HCT116 (cell line): ENCODE measurements around the gene GIN1. TPM values are rescaled to one million over a fixed set of nuclear protein-coding genes. Genes with fewer than 3 reads are reported as not detected.

Source experiments
- ATAC-seq: fragments of 200-7000 bp; cut with Tn5 transposase; 2 replicates; pipeline ENCODE4 v1.9.1; 2020; ENCODE audit warnings: mild to moderate bottlenecking, moderate library complexity
- BruUV-seq: library from RNA; stranded (reverse); fragments of 400-500 nt; replicated peaks from 2 replicates; lab custom pipeline; 2021; lab: Mats Ljungman, UMichigan
- CTCF ChIA-PET: fragments of 300-600 bp; sonication (Branson Sonifier 250); formaldehyde crosslinking; loops from one replicate; lab custom pipeline; 2021; ENCODE audit warnings: antibody characterized with exemption; lab: Charles Lee
- POLR2A ChIA-PET: fragments of 300-600, 350-600 bp; sonication (Branson Sonifier 250); formaldehyde crosslinking; loops from one replicate; lab custom pipeline; 2021; ENCODE audit warnings: antibody characterized with exemption; lab: Charles Lee
- RAD21 ChIA-PET, 2 experiments: fragments of 300-600 bp; sonication (Branson Sonifier 250); formaldehyde crosslinking; loops; one replicate each; lab custom pipeline; 2023; ENCODE audit warnings: low total read pairs in 2 of 2; ENCODE audit not compliant: uncharacterized antibody in 2 of 2, unreplicated experiment in 2 of 2, low non-redundant PET in 1 of 2; lab: Charles Lee
- DNase-seq: peaks from one replicate; pipeline ENCODE4 v3.0.0-alpha.2; 2010; ENCODE audit warnings: low read depth, low spot score
- H2AFZ ChIP-seq: fragments of 200-600 bp; shearing (Covaris generic), sonication (generic); 2 replicates; pipeline ENCODE4 v1.6.1; 2017; ENCODE audit warnings: low read depth, mixed run types, mixed read lengths, antibody characterized with exemption, low read length; ENCODE audit not compliant: poor library complexity, severe bottlenecking
- H3K27ac ChIP-seq: 2 replicates; pipeline ENCODE4 v1.5.1; 2012; ENCODE audit warnings: low read depth, low read length
- H3K27me3 ChIP-seq: fragments of 200-600 bp; sonication (generic); 2 replicates; pipeline ENCODE4 v1.6.1; 2016; ENCODE audit warnings: mixed run types, low read length, mixed read lengths; ENCODE audit not compliant: insufficient read depth
- H3K36me3 ChIP-seq, 2 experiments: fragments of 200-500 bp in 1 of 2; fragments of 200-600 bp in 1 of 2; sonication (Bioruptor generic) in 1 of 2; sonication (generic) in 1 of 2; 2 replicates each; pipeline versions ENCODE4 v1.5.1 to v1.6.1; 2014 to 2016; ENCODE audit warnings: low read length in 2 of 2, inconsistent platforms in 1 of 2, mixed read lengths in 1 of 2, mixed run types in 1 of 2; ENCODE audit not compliant: insufficient read depth in 2 of 2, control insufficient read depth in 1 of 2
- H3K4me1 ChIP-seq, 2 experiments: fragments of 200-600 bp in 1 of 2; sonication (generic) in 1 of 2; 2 replicates each; pipeline versions ENCODE4 v1.5.1 to v1.6.1; 2012 to 2017; ENCODE audit warnings: low read length in 2 of 2, inconsistent platforms in 1 of 2, mild to moderate bottlenecking in 1 of 2, mixed read lengths in 1 of 2, mixed run types in 1 of 2, moderate library complexity in 1 of 2; ENCODE audit not compliant: insufficient read depth in 2 of 2, control insufficient read depth in 1 of 2
- H3K4me2 ChIP-seq: fragments of 200-600 bp; sonication (generic); 2 replicates; pipeline ENCODE4 v1.6.1; 2017; ENCODE audit warnings: mixed run types, low read length, mixed read lengths
- H3K4me3 ChIP-seq, 2 experiments: fragments of 200-600 bp in 1 of 2; sonication (generic) in 1 of 2; replicated peaks in 1 of 2; 2 replicates each; pipeline ENCODE4 v1.5.1; 2011 to 2016; ENCODE audit warnings: low read length in 2 of 2, control low read depth in 1 of 2, low read depth in 1 of 2, mild to moderate bottlenecking in 1 of 2, mixed read lengths in 1 of 2, mixed run types in 1 of 2
- H3K79me2 ChIP-seq: fragments of 200-600 bp; sonication (generic); 2 replicates; pipeline ENCODE4 v1.6.1; 2017; ENCODE audit warnings: mild to moderate bottlenecking, mixed run types, low read length, moderate library complexity, mixed read lengths; ENCODE audit not compliant: insufficient read depth
- H3K9ac ChIP-seq: fragments of 200-600 bp; sonication (generic); 2 replicates; pipeline ENCODE4 v1.6.1; 2016; ENCODE audit warnings: low read length, mixed read lengths
- H3K9me2 ChIP-seq: fragments of 200-600 bp; sonication (generic), shearing (Covaris generic); 2 replicates; pipeline ENCODE4 v1.6.1; 2017; ENCODE audit warnings: mixed run types, mild to moderate bottlenecking, moderate library complexity; ENCODE audit not compliant: insufficient read depth
- H3K9me3 ChIP-seq, 2 experiments: fragments of 200-500 bp in 1 of 2; fragments of 200-600 bp in 1 of 2; sonication (Bioruptor generic) in 1 of 2; sonication (generic) in 1 of 2; 2 replicates each; pipeline ENCODE4 v1.6.1; 2014 to 2017; ENCODE audit warnings: low read length in 2 of 2, mixed read lengths in 2 of 2, inconsistent platforms in 1 of 2, low read depth in 1 of 2, mild to moderate bottlenecking in 1 of 2, mixed run types in 1 of 2, moderate library complexity in 1 of 2; ENCODE audit not compliant: control insufficient read depth in 1 of 2, insufficient read depth in 1 of 2
- H4K20me1 ChIP-seq: fragments of 200-600 bp; sonication (generic), shearing (Covaris generic); 2 replicates; pipeline ENCODE4 v1.6.1; 2017; ENCODE audit warnings: mixed run types, mild to moderate bottlenecking, moderate library complexity; ENCODE audit not compliant: insufficient read depth
- CBX3 ChIP-seq: IDR thresholded peaks from 2 replicates; pipeline ENCODE4 v1.6.1; 2012; ENCODE audit warnings: low read depth
- CEBPB ChIP-seq: IDR thresholded peaks from 2 replicates; pipeline ENCODE4 v1.6.1; 2012; ENCODE audit warnings: low read depth
- EGR1 ChIP-seq: IDR thresholded peaks from 2 replicates; pipeline ENCODE4 v1.6.1; 2012; ENCODE audit warnings: low read depth
- ELF1 ChIP-seq: IDR thresholded peaks from 2 replicates; pipeline ENCODE4 v1.6.1; 2012; ENCODE audit warnings: low read depth, borderline replicate concordance
- JUND ChIP-seq: IDR thresholded peaks from 2 replicates; pipeline ENCODE4 v1.6.1; 2012
- REST ChIP-seq: IDR thresholded peaks from 2 replicates; pipeline ENCODE4 v1.6.1; 2012; ENCODE audit warnings: low read depth
- SRF ChIP-seq: IDR thresholded peaks from 2 replicates; pipeline ENCODE4 v1.6.1; 2012; ENCODE audit warnings: low read depth
- TCF7L2 ChIP-seq: IDR thresholded peaks from 2 replicates; pipeline ENCODE4 v1.7.0; 2011; ENCODE audit warnings: borderline replicate concordance, inconsistent platforms; ENCODE audit not compliant: insufficient read depth, insufficient read length; ENCODE audit errors: extremely low read depth
- YY1 ChIP-seq: IDR thresholded peaks from 2 replicates; pipeline ENCODE4 v1.6.1; 2011; ENCODE audit warnings: low read length, low read depth, moderate library complexity, mild to moderate bottlenecking; ENCODE audit not compliant: insufficient replicate concordance; ENCODE audit errors: extremely low read depth
- ZBTB33 ChIP-seq: IDR thresholded peaks from 2 replicates; pipeline ENCODE4 v1.6.1; 2011; ENCODE audit warnings: mild to moderate bottlenecking, low read length, moderate library complexity; ENCODE audit not compliant: insufficient replicate concordance; ENCODE audit errors: extremely low read depth
- ZFX ChIP-seq: fragments of 450-650 bp; IDR thresholded peaks from 2 replicates; pipeline ENCODE4 v1.6.1; 2017
- ZNF274 ChIP-seq: fragments of 200-500 bp; sonication (Bioruptor generic); IDR thresholded peaks from 2 replicates; pipeline ENCODE4 v1.6.1; 2014; ENCODE audit warnings: mild to moderate bottlenecking, low read depth, low read length, inconsistent platforms
- intact Hi-C: fragments of 100-400 bp; cut with micrococcal nuclease; formaldehyde crosslinking; loops from 2 replicates; pipeline ENCODE4 v1.10.0; 2022
- total RNA-seq: library from RNA; stranded (reverse); gene quantifications from one replicate; pipeline ENCODE4 v1.2.1, GENCODE V29; 2021; ENCODE audit not compliant: unreplicated experiment
- TF ChIP-seq, protein P1 (sequence below), 3 experiments: fragments of 200-600 bp in 1 of 3; sonication (generic) in 1 of 3; IDR thresholded peaks in 2 of 3; conservative IDR thresholded peaks in 1 of 3; 2 replicates each; pipeline ENCODE4 v1.5.1; 2012 to 2017; ENCODE audit warnings: low read depth in 2 of 3, low read length in 2 of 3, antibody characterized with exemption in 1 of 3, borderline replicate concordance in 1 of 3, control low read depth in 1 of 3, mild to moderate bottlenecking in 1 of 3, mixed read lengths in 1 of 3, mixed run types in 1 of 3, moderate library complexity in 1 of 3; ENCODE audit not compliant: insufficient read depth in 1 of 3

Gene GIN1
- total RNA-seq, 1 experiment from 2014 or later: 11.0 TPM

DNA sequence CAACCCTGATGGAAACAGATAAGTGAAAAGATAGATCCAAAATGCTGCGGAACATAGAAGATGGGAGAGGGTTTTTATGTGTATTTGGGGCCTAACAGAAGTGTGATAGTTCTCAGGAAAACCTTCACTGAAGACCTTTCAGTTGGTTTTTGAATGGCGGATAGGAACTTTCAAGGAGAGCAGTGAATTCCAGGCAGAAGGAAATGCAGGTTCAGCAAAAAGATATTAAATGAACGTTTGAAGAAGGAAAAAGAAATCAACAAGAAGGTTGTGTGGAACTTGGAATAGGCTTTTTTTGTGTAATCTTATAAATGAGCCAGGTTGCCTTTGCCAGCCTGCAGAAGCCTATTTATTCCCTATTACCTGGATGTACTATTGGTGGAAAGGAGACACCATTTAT is 2.3 kb upstream of the GIN1 start:
- DNase-seq: no peak
- RAD21 ChIA-PET: no interaction called here
- Histone ChIP-seq H3K4me3 (no peak overlapping the region), H3K27me3 (no peaks in the 10 kb centered on the region), H3K79me2 (peaks cover 59% of the 10 kb centered on the region), H3K4me2 (no peak overlapping the region), H4K20me1 (no peaks in the 10 kb centered on the region), H2AFZ (no peak overlapping the region), H3K27ac (no peak overlapping the region)
- intact Hi-C loops: loop anchor here (10.0 kb wide), 1 partner anchor 347 kb away; no protein-coding TSS in a partner anchor
- TF ChIP-seq CBX3 (no peak), REST (no peak), EGR1 (no peak), TCF7L2 (no peak), CEBPB (no peak), YY1 (no peak), SRF (no peak), ZNF274 (no peak), ZFX (no peak), ELF1 (no peak), ZBTB33 (no peak), JUND (no peak)
- TF ChIP-seq, protein P1, sequence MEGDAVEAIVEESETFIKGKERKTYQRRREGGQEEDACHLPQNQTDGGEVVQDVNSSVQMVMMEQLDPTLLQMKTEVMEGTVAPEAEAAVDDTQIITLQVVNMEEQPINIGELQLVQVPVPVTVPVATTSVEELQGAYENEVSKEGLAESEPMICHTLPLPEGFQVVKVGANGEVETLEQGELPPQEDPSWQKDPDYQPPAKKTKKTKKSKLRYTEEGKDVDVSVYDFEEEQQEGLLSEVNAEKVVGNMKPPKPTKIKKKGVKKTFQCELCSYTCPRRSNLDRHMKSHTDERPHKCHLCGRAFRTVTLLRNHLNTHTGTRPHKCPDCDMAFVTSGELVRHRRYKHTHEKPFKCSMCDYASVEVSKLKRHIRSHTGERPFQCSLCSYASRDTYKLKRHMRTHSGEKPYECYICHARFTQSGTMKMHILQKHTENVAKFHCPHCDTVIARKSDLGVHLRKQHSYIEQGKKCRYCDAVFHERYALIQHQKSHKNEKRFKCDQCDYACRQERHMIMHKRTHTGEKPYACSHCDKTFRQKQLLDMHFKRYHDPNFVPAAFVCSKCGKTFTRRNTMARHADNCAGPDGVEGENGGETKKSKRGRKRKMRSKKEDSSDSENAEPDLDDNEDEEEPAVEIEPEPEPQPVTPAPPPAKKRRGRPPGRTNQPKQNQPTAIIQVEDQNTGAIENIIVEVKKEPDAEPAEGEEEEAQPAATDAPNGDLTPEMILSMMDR (IDR thresholded peaks at IDR 0.05 in 2 of 3, conservative IDR thresholded peaks at IDR 0.05 in 1 of 3; ENCODE audit: borderline replicate concordance in 1 of 3, insufficient read depth in 1 of 3, low read depth in 2 of 3, low read length in 2 of 3): no peak
- TF ChIP-seq, all 23 proteins: peak for 0
- Histone ChIP-seq H3K9me3 (no peaks in the 10 kb centered on the region), H3K9ac (no peak overlapping the region), H3K9me2 (no peaks in the 10 kb centered on the region), H3K36me3 (no peaks in the 10 kb centered on the region), H3K4me1 (peaks cover 5 to 13% of the 10 kb centered on the region in 2 experiments; a peak in 3 of 4 replicates)
- CTCF ChIA-PET: no interaction called here
- POLR2A ChIA-PET: no interaction called here
- no peak for ATAC-seq
- BruUV-seq: no TSS peak
